NCI-H524 (cell line): ENCODE measurements around the gene DOCK4.
A peak's percentile ranks its signal among the peaks of the same experiment; 100 is the strongest.
"Not testable (repeated sequence)": the region's sequence is repeated elsewhere in the genome, so short reads cannot be mapped to it uniquely, and the experiment has no call there.

Experiments
- DNase-seq, 2 experiments: peaks; one replicate each; lab custom pipeline; 2025; lab: John Stamatoyannopoulos, UW

DOCK4 gene

GRCh38 chr7:112133328-112133727, 72.9 kb downstream of the DOCK4 start:
- DNase-seq, result no peak

- no peak for DNase-seq
These were observed 74.0 kb downstream of the DOCK4 start for GRCh38 chr7:112132051-112132694.

GRCh38 chr7:112130729-112131410, 75.3 kb downstream of the DOCK4 start:
- no peak for DNase-seq

- DNase-seq, result no peak
These were observed 76.4 kb downstream of the DOCK4 start for GRCh38 chr7:112129655-112130323.

- DNase-seq, result peak; percentile 16 to 53
These were observed 77.5 kb downstream of the DOCK4 start for GRCh38 chr7:112128461-112129425.

GRCh38 chr7:112128041-112128440, 78.2 kb downstream of the DOCK4 start:
- DNase-seq, result not testable (repeated sequence)

GRCh38 chr7:112125250-112125649, 80.9 kb downstream of the DOCK4 start:
- DNase-seq, result no peak

GRCh38 chr7:112124061-112124766, 82.0 kb downstream of the DOCK4 start:
- no peak for DNase-seq

GRCh38 chr7:112122798-112123197, 83.4 kb downstream of the DOCK4 start:
- no peak for DNase-seq

GRCh38 chr7:112122144-112122543, 84.1 kb downstream of the DOCK4 start:
- no peak for DNase-seq

GRCh38 chr7:112121318-112121717, 84.9 kb downstream of the DOCK4 start:
- no peak for DNase-seq

- no peak for DNase-seq
These were observed 85.4 kb downstream of the DOCK4 start for GRCh38 chr7:112120696-112121217.

GRCh38 chr7:112118581-112119566, 87.3 kb downstream of the DOCK4 start:
- DNase-seq, result no peak

- DNase-seq, result no peak
These were observed 89.3 kb downstream of the DOCK4 start for GRCh38 chr7:112116894-112117293.

GRCh38 chr7:112116358-112116757, 89.8 kb downstream of the DOCK4 start:
- no peak for DNase-seq

- DNase-seq, result no peak
These were observed 90.3 kb downstream of the DOCK4 start for GRCh38 chr7:112115880-112116279.

GRCh38 chr7:112113913-112114575, 92.2 kb downstream of the DOCK4 start:
- no peak for DNase-seq

GRCh38 chr7:112112822-112113255, 93.4 kb downstream of the DOCK4 start:
- DNase-seq, result no peak

- no peak for DNase-seq
These were observed 95.5 kb downstream of the DOCK4 start for GRCh38 chr7:112110651-112111050.
